Breast epithelium (tissue), 3 donors: Measurements from ENCODE around the gene CNIH1.

ENCODE experiments used
- POLR2A ChIP-seq: fragments of 450-650 bp; IDR thresholded peaks from one replicate; pipeline ENCODE4 v1.6.1; 2016; ENCODE audit warnings: antibody characterized with exemption, mild to moderate bottlenecking, moderate library complexity
- POLR2AphosphoS5 ChIP-seq, 3 donors: sonication (generic); formaldehyde crosslinking; IDR thresholded peaks; one replicate each; pipeline ENCODE4 v1.6.1; 2017; ENCODE audit warnings: antibody characterized with exemption in 3 of 3
- TF ChIP-seq, protein P1 (sequence below), 3 donors: fragments of 450-650 bp; IDR thresholded peaks; one replicate each; pipeline ENCODE4 v1.5.1; 2016 to 2017; ENCODE audit warnings: antibody characterized with exemption in 3 of 3, mild to moderate bottlenecking in 3 of 3, moderate library complexity in 3 of 3

DNA sequence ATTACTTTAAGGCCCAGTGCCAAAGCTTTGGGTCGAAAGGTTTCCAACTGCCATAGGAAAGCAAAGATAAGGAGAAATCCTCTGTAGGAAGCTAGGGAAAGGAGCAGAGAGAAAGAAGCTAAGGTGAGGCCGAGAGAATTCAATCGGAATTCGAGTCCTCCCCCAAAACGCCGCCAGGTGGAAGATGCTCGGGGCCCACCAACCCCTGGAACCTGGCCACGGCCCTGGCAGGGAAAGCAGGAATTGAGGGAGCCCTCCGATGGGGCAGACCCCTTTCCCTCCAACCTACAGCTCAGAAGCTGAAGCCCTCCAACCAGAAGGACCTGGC, 47.1 kb upstream of the CNIH1 start:
- TF ChIP-seq, protein P1, sequence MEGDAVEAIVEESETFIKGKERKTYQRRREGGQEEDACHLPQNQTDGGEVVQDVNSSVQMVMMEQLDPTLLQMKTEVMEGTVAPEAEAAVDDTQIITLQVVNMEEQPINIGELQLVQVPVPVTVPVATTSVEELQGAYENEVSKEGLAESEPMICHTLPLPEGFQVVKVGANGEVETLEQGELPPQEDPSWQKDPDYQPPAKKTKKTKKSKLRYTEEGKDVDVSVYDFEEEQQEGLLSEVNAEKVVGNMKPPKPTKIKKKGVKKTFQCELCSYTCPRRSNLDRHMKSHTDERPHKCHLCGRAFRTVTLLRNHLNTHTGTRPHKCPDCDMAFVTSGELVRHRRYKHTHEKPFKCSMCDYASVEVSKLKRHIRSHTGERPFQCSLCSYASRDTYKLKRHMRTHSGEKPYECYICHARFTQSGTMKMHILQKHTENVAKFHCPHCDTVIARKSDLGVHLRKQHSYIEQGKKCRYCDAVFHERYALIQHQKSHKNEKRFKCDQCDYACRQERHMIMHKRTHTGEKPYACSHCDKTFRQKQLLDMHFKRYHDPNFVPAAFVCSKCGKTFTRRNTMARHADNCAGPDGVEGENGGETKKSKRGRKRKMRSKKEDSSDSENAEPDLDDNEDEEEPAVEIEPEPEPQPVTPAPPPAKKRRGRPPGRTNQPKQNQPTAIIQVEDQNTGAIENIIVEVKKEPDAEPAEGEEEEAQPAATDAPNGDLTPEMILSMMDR (IDR thresholded peaks at IDR 0.05) = no peak
- TF ChIP-seq POLR2A (no peak), POLR2AphosphoS5 (IDR thresholded peaks at IDR 0.05) (no peak)
